HUES6 (cell line): ENCODE data around the gene ZC2HC1C.
A peak's percentile ranks its signal among the peaks of the same experiment; 100 is the strongest.

ENCODE experiments used
- H3K27ac ChIP-seq: 2 replicates; pipeline ENCODE4 v1.7.0; 2013; ENCODE audit warnings: low read depth, mild to moderate bottlenecking, low read length, inconsistent platforms
- H3K27me3 ChIP-seq: 2 replicates; pipeline ENCODE4 v1.6.1; 2013; ENCODE audit warnings: low read length; ENCODE audit not compliant: control insufficient read depth, insufficient read depth
- H3K36me3 ChIP-seq: 2 replicates; pipeline ENCODE4 v1.6.1; 2013; ENCODE audit warnings: low read length; ENCODE audit not compliant: control insufficient read depth, insufficient read depth
- H3K4me1 ChIP-seq: 2 replicates; pipeline ENCODE4 v1.6.1; 2013; ENCODE audit warnings: low read length; ENCODE audit not compliant: control insufficient read depth, insufficient read depth
- H3K4me3 ChIP-seq: 2 replicates; pipeline ENCODE4 v1.5.1; 2013; ENCODE audit warnings: low read depth, low read length
- H3K9ac ChIP-seq: one replicate; pipeline ENCODE4 v1.6.1; 2013; ENCODE audit warnings: mild to moderate bottlenecking, low read length
- H3K9me3 ChIP-seq: 2 replicates; pipeline ENCODE4 v1.6.1; 2013; ENCODE audit warnings: low read depth, low read length; ENCODE audit not compliant: control insufficient read depth, insufficient read depth

Gene ZC2HC1C

DNA sequence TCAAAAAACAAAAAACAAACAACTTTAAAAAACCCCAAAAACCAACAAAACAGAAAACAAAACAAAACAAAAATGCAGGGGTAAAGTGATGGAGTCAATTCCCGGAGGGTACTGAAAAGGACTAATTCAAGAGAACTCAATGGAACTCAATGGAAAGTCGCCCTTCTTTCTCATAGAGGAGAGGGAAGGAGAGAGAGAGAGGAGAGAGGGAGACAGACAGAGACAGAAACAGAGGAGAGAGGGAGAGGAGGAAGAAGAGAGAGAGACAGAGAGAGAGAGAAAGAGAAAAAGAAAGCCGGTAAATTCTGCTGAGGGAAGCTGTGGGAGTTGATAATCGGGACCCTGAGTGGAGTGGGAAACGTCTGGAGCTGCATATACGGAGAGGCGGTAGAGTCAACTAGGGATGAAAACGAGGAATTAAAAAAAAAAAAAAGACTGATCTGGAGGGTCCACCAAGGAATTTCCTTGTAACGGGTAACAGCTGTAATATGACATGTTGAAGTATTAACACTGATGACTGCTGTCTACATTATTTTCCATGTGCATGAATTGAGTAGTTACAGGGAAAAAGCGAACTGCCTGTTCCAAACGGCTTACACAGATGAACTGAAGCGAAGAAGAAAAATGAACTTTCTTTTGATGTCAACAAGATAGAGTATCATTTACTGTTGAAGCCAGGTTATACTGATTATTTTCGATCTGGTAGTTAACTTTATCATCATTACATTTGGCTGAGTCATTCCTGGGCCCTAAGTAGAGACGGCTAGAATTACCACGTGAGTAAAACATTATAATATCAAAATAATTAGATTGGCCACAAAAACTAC is 934 bp upstream of the ZC2HC1C start:
- H3K4me3 ChIP-seq, result peak overlapping the region; percentile 82
- H3K27me3 ChIP-seq, result no peaks in the 10 kb centered on the region
- peak overlapping the region; percentile 93 for H3K27ac ChIP-seq
- no peaks in the 10 kb centered on the region for H3K9me3 ChIP-seq
- no peaks in the 10 kb centered on the region for H3K36me3 ChIP-seq
- peak overlapping the region; percentile 92 for H3K9ac ChIP-seq
- H3K4me1 ChIP-seq, result peaks cover 6% of the 10 kb centered on the region; the same call in 1 of the 2 replicates

DNA sequence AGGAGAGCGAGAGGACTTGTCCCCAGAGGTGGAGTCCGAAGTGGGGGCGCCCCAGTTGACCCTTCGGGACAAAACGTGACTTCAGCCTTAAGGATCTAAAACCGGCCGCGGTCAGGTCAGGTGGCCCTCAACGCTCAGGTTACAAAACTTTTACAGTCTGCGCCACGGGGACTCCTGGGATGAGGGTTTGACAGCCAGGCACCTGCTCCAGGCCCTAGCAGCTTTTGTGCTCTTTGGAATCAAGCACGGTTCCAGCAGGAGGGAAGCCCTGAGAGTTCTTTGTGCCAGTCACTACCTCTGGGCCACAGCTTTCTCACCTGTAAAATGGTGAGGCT is 337 bp downstream of the ZC2HC1C start:
- Histone ChIP-seq H3K9ac (peak overlapping the region; percentile 75), H3K27ac (no peak overlapping the region), H3K4me1 (peaks cover 6% of the 10 kb centered on the region; the same call in 1 of the 2 replicates), H3K27me3 (no peaks in the 10 kb centered on the region), H3K9me3 (no peaks in the 10 kb centered on the region), H3K36me3 (no peaks in the 10 kb centered on the region), H3K4me3 (peak overlapping the region; percentile 82)

DNA sequence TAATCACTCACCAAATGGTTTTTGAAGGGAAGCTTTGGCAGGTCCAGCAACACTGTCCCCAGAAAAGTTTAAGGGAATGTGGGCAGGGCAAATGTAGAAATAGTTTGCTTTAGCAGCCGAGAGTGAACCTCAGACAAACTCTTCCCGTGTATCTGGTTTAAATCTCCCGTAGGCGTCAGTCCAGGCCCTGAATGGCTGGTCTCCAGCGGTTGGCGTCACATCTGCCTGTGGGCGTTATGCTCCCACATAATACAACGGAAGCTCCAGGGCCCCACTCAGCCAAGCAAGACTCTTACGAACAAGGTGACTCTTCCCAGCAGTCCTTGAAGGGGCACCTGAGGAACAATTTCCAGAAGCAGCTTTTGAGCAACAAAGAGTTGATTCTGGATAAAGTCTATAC is 942 bp downstream of the ZC2HC1C start:
- Histone ChIP-seq H3K9ac (no peak overlapping the region), H3K4me1 (peaks cover 6% of the 10 kb centered on the region; the same call in 1 of the 2 replicates), H3K4me3 (0 out of 2 replicates have a peak overlapping the region, but pooled peaks have one; percentile 82), H3K27me3 (no peaks in the 10 kb centered on the region), H3K9me3 (no peaks in the 10 kb centered on the region), H3K27ac (no peak overlapping the region), H3K36me3 (no peaks in the 10 kb centered on the region)

DNA sequence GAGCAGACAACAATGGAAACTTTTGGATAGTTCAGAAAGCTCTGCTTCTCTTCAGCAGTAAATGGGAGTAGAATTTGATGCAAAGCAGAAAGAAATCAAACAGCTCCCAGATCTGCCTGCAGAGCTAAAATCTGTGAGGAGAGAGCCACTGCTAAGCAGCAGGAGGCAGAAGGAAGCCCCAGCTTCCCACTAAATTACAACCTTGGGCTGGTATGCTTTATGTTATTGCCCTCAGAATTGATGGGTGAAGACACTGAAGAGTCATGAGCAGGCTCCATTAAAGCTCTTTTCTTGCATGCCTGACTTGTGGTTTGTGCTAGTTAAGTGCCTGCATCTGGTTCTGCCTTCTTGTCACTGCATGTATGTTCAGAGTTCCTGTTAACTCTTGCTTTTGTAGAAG is 8.4 kb downstream of the ZC2HC1C start:
- Histone ChIP-seq H3K36me3 (peaks cover 12% of the 10 kb centered on the region), H3K9me3 (no peaks in the 10 kb centered on the region), H3K9ac (no peak overlapping the region), H3K4me3 (no peak overlapping the region), H3K27ac (no peak overlapping the region), H3K27me3 (no peaks in the 10 kb centered on the region), H3K4me1 (no peaks in the 10 kb centered on the region)

DNA sequence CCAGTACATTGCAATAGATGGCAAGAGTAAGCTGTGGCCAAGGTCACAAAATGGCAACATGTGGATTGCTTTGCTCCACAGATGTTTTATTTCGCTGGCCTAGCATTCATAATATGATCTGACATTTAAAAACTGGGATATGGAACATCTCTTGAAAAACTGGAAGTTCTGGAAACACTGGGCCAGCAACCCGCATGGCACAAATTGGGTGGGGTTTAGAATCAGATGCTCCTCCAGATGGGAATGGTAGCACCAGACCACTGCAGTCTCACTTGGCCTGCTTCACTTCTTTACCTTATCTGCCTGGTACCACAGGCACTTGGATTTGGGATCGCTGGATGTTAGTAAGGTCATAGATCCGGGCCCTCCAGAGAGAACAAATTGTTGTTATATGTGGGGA is 10.1 kb downstream of the ZC2HC1C start:
- Histone ChIP-seq H3K27me3 (no peaks in the 10 kb centered on the region), H3K4me3 (no peak overlapping the region), H3K9ac (no peak overlapping the region), H3K9me3 (no peaks in the 10 kb centered on the region), H3K36me3 (peaks cover 29% of the 10 kb centered on the region), H3K27ac (no peak overlapping the region), H3K4me1 (no peaks in the 10 kb centered on the region)

DNA sequence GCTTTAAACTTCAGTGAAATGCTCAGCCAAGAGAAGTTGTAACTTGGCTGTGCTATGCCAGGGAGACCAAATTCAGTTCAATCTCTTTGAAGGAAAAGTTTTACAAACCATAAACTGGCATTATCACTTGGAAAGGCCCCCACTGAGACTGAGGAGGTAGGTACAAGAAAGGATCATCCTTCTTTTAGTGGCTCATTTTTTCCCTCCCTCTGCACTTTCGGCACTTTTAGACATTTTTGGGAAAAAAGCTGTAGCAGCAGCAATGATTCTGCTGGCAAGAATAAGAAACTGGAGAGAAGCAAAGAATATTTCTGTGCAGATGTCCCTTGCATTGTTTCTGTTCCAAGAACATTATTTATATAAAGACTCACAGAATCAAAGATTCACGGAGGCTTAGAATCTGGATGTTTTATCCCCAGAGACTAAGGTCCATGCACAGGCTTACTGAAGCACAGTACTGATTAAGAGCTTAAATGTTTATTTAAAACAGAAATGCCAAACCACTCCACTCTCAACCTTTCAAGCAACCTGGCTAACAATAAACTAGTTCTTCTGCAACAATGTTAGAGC is 12.3 kb downstream of the ZC2HC1C start:
- H3K27ac ChIP-seq, result no peak overlapping the region
- peaks cover 49% of the 10 kb centered on the region for H3K36me3 ChIP-seq

DNA sequence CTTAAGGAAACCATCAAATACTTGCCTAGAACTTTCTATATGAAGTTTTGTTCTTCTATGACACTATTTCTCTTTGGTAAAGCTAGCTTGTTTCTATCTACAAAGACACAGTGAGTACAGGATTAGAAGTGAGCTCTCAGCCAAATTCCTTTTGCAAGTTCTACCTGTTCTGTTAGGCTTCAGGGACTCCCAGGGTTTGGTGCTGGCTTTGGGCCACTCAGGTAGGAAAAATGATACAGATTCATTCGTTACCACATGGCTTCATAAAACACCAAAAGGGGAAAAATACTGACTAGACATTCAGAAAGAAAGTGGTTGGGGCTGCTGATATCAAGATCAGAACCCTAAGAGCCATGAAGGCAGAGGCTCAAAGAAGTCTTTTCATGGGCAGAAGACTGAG is 13.8 kb downstream of the ZC2HC1C start:
- Histone ChIP-seq H3K9me3 (no peaks in the 10 kb centered on the region), H3K27ac (no peak overlapping the region), H3K4me1 (no peaks in the 10 kb centered on the region), H3K27me3 (no peaks in the 10 kb centered on the region), H3K4me3 (no peak overlapping the region), H3K36me3 (peaks cover 65% of the 10 kb centered on the region), H3K9ac (no peak overlapping the region)

More for the DNA sequence above, 12.3 kb downstream of the ZC2HC1C start:
- Histone ChIP-seq H3K27me3 (no peaks in the 10 kb centered on the region), H3K4me3 (no peak overlapping the region), H3K9me3 (no peaks in the 10 kb centered on the region), H3K4me1 (no peaks in the 10 kb centered on the region), H3K9ac (no peak overlapping the region)

DNA sequence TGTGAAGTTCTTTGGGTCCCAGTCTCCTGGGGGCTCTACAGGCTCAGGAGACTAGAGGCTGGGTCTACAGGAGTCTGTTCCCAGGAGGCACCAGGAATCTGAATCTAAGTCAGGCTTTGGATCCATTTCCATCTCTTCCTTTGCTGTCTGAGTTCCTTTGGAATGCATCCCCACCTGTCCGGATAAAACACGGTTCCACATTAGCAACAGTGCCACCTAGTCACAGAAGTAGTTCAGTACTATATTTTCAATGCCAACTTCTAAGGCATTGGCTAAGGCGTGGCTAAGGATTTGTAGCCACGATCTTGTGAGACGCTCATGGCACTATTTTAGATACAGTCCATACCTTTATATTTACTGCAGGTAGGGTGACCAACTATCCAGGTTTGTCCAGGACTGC is 15.1 kb downstream of the ZC2HC1C start:
- Histone ChIP-seq H3K36me3 (peaks cover 66% of the 10 kb centered on the region), H3K9me3 (no peaks in the 10 kb centered on the region), H3K4me1 (no peaks in the 10 kb centered on the region), H3K27ac (no peak overlapping the region), H3K27me3 (no peaks in the 10 kb centered on the region), H3K4me3 (no peak overlapping the region), H3K9ac (no peak overlapping the region)

DNA sequence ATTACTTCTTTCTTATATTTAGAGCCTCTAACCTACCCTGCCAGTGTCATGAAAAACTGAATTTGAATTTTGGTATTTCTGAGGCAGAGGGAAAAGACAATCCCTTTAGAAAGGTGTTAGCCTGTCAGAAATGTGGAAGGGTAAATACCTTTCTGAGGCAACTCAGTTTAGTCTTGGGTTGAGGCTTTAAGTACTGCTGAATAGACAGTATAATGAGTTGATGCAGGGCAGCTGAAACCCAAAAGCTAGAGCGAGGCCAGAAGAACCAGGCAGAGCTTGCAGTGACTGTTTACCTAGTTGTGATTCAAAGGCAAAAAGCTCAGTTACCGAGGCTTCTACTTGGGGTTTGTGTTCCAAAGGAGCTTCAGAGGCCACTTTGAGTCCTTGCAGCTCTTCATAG is 18.7 kb downstream of the ZC2HC1C start:
- Histone ChIP-seq H3K9ac (no peak overlapping the region), H3K4me1 (peaks cover 4% of the 10 kb centered on the region; the same call in 1 of the 2 replicates), H3K36me3 (peaks cover 67% of the 10 kb centered on the region), H3K4me3 (no peak overlapping the region), H3K27me3 (no peaks in the 10 kb centered on the region), H3K27ac (no peak overlapping the region), H3K9me3 (no peaks in the 10 kb centered on the region)

DNA sequence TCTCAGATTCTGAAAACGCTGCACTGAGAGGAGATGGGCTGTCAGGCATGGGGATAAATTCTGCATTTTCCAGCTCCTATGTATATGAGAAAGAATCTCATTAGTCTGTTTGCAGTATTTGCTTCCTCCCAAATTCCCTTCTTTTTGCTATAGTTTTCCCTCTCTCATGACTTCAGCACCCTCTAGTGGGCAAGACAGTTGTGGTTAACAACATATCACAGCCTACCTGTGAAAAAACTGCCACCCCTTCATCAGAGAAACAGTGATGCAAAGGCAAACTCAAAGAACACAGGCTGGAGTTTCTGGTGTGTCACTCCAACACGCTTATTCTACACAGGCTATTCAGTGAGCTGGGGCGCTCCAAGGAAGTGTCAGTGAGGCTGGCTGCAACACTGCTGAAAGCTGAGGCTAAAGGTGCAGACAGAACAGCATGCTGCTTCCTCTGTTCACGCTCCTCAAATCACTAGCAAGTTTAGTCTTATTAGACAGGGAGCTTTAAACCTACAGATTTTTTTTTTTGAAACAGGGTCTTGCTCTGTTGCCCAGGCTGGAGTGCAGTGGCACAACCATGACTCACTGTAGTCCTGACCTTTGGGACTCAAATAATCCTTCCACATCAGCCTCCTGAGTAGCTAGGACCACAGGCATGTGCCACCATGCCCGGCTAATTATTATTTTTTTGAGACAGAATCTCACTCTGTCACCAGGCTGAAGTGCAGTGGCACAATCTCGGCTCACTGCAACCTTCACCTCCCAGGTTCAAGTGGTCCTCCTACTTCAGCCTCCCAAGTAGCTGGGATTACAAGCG is 19.3 kb downstream of the ZC2HC1C start:
- Histone ChIP-seq H3K27ac (no peak overlapping the region), H3K27me3 (no peaks in the 10 kb centered on the region), H3K9me3 (no peaks in the 10 kb centered on the region), H3K36me3 (peaks cover 64% of the 10 kb centered on the region), H3K4me1 (peaks cover 4% of the 10 kb centered on the region; the same call in 1 of the 2 replicates), H3K4me3 (no peak overlapping the region), H3K9ac (no peak overlapping the region)

DNA sequence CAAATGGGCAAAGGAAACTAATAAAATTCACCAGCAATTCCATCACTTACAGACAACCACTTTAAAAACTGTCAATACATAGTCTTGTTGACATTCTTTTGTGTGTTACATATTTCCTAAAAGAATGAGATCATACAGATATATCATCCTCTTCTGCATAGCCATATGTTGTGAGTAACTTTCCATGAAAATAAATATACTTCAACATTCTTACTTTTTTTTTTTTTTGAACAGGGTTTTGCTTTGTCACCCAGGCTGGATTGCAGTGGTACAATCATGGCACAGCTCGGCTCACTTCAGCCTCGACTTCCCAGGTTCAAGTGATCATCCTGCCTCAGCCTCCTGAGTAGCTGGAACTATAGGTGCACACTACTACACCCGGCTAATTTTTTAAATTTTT is 20.9 kb downstream of the ZC2HC1C start:
- Histone ChIP-seq H3K27ac (no peak overlapping the region), H3K4me3 (no peak overlapping the region)

More for the DNA sequence above, 20.9 kb downstream of the ZC2HC1C start:
- H3K36me3 ChIP-seq, result peaks cover 64% of the 10 kb centered on the region
- no peak overlapping the region for H3K9ac ChIP-seq
- no peaks in the 10 kb centered on the region for H3K9me3 ChIP-seq
- H3K27me3 ChIP-seq, result no peaks in the 10 kb centered on the region
- peaks cover 4% of the 10 kb centered on the region; the same call in 1 of the 2 replicates for H3K4me1 ChIP-seq
